ENCODE measurements around the gene GUCY1A2. TPM values are rescaled to one million over a fixed set of nuclear protein-coding genes. Genes with fewer than 3 reads are reported as not detected.

The GUCY1A2 gene
- total RNA-seq, 1 experiment from 2014 or later, result 0.55 TPM

GRCh38 chr11:106998116-106998915, 20.0 kb downstream of the GUCY1A2 start:
- Histone ChIP-seq H3K27me3 (ENCODE audit: insufficient read depth, low read length) (no peaks in the 10 kb centered on the region), H2AK5ac (ENCODE audit: insufficient read length, low read length) (no peak overlapping the region), H3K4me1 (ENCODE audit: insufficient read depth, low read length) (no peaks in the 10 kb centered on the region), H4K20me1 (ENCODE audit: control insufficient read depth, insufficient read depth, insufficient read length) (no peaks in the 10 kb centered on the region), H2BK120ac (ENCODE audit: low read depth, low read length, poor library complexity, severe bottlenecking) (no peak overlapping the region), H3K56ac (ENCODE audit: insufficient read length, low read depth, low read length) (no peak overlapping the region), H3T11ph (ENCODE audit: low read length) (no peak overlapping the region), H3K79me2 (ENCODE audit: insufficient read depth, low read length) (no peaks in the 10 kb centered on the region), H3K79me1 (ENCODE audit: insufficient read depth, low read depth, low read length, poor library complexity, severe bottlenecking) (no peaks in the 10 kb centered on the region), H3K23me2 (ENCODE audit: insufficient read length, low read depth, low read length, poor library complexity, severe bottlenecking) (no peaks in the 10 kb centered on the region), H3K4me2 (ENCODE audit: insufficient read depth, insufficient read length, low read length) (no peak overlapping the region), H3K27ac (ENCODE audit: insufficient read length, low read depth, low read length) (no peak overlapping the region), H2BK20ac (ENCODE audit: low read depth, low read length, poor library complexity, severe bottlenecking) (no peak overlapping the region), H3K4ac (ENCODE audit: low read depth, low read length) (no peak overlapping the region), H3K23ac (ENCODE audit: insufficient read length, low read depth, low read length) (no peak overlapping the region), H4K5ac (ENCODE audit: insufficient read length, low read depth, low read length) (no peak overlapping the region), H2BK12ac (ENCODE audit: insufficient read length, low read depth, low read length) (no peak overlapping the region), H3K9ac (ENCODE audit: extremely low read depth, insufficient read length, low read length) (no peak overlapping the region), H2BK5ac (ENCODE audit: insufficient read length, low read length) (no peak overlapping the region), H4K8ac (replicated peaks; ENCODE audit: insufficient read length, low read depth, low read length) (no peak overlapping the region), H4K91ac (ENCODE audit: insufficient read length, low read depth, low read length) (no peak overlapping the region), H3K14ac (ENCODE audit: insufficient read depth, low read length) (no peak overlapping the region), H2BK15ac (ENCODE audit: low read depth, low read length) (no peak overlapping the region), H3K18ac (ENCODE audit: insufficient read length, low read depth, low read length) (no peak overlapping the region), H3K9me3 (ENCODE audit: control insufficient read depth, low read depth, low read length) (no peaks in the 10 kb centered on the region), H2AFZ (ENCODE audit: low read length) (no peak overlapping the region)
- H3K27ac Mint-ChIP-seq, result 0 out of 7 replicates have a peak overlapping the region, but pooled peaks of 1 of the 3 experiments have one; percentile 63
- H3K4me1 Mint-ChIP-seq, result peaks cover 1 to 2% of the 10 kb centered on the region in 2 experiments
- no peak for DNase-seq
- WGBS (ENCODE audit: extremely low coverage, insufficient read length, low lambda C conversion rate), result no CpG with 5 or more reads among the region's 4 CpGs
- no peaks in the 10 kb centered on the region for H3K27me3 Mint-ChIP-seq (ENCODE audit: low read depth)
- H3K9me3 Mint-ChIP-seq, result no peaks in the 10 kb centered on the region
- no peak for TF ChIP-seq CTCF (conservative IDR thresholded peaks at IDR 0.05)
- H3K4me3 Mint-ChIP-seq, result no peak overlapping the region
- no peaks in the 10 kb centered on the region for H3K36me3 Mint-ChIP-seq (ENCODE audit: insufficient read depth in 1 of 3, low read depth in 3 of 3)

All from H9 (cell line).